ENCODE data around the gene USP32.

USP32 gene

DNA sequence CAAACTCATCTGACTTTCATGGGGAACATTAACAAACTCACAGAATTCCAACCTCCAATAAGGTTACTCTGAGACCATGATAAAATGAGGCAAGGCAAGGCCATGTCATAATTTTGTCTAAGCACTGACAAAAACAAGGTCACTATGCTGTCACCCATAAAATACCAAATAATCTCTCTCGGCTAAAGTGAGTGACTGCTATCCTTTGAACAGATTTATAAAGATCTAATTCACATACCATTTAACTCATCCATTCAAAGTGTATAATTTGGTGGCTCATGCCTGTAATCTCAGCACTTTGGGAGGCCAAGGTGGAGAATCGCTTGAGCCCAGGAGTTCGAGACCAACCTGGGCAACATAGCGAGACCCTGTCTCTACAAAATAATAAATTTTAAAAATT, 262.8 kb downstream of the USP32 start:
- no peaks in the 10 kb centered on the region for H3K36me3 ChIP-seq (ENCODE audit: control insufficient read depth in 1 of 2, insufficient read depth in 2 of 2, low read length in 2 of 2)
- no peaks in the 10 kb centered on the region for H3K27me3 ChIP-seq (ENCODE audit: control insufficient read depth in 1 of 2, insufficient read depth in 2 of 2, low read length in 2 of 2)
- H3K27ac ChIP-seq (ENCODE audit: low read depth, low read length): no peak overlapping the region
- peaks cover 3 to 6% of the 10 kb centered on the region in 2 donors for H3K4me1 ChIP-seq (ENCODE audit: control insufficient read depth in 1 of 2, insufficient read depth in 2 of 2, low read length in 2 of 2)
- no peaks in the 10 kb centered on the region for H3K9me3 ChIP-seq (ENCODE audit: control insufficient read depth in 1 of 2, low read length in 2 of 2)
- no peak overlapping the region for H3K9ac ChIP-seq (ENCODE audit: low read depth in 1 of 2, low read length in 2 of 2)
- H3K4me3 ChIP-seq (ENCODE audit: low read depth in 1 of 2, low read length in 2 of 2): no peak overlapping the region

Data from duodenal mucosa (tissue), 2 donors.